ENCODE measurements around the gene GPC5. TPM values are rescaled to one million over a fixed set of nuclear protein-coding genes. Genes with fewer than 3 reads are reported as not detected.

Gene GPC5
- total RNA-seq, 3 donors from 2014 or later = 0.51 to 1.2 TPM; not detected in 1

DNA sequence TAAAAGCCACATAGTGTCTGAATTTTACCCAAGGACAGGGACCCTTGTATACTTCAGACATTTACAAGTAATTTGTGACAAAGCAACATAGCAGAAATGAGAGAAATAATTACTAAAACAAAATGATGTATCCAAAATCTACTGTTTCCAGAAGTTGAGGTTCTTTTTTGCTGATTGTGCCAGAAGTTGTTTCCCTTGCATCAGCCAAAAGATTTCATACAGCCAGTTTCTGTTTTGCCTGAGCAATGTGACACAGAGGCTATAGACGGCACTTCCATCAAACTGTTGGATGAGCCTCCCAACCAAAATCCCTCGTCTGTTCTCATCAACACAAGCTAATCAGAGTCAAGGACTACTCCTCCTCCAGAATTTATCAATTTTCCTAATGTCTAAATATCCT is 915.0 kb downstream of the GPC5 start:
- no peak for ATAC-seq
- intact Hi-C loops (cut with DNase I, micrococcal nuclease) = no loop called here
- Histone ChIP-seq H3K4me1 (ENCODE audit: low read depth) (no peaks in the 10 kb centered on the region), H3K36me3 (ENCODE audit: low read depth) (no peaks in the 10 kb centered on the region), H3K9me3 (no peaks in the 10 kb centered on the region), H3K4me3 (no peak overlapping the region)
- TF ChIP-seq, protein P1, sequence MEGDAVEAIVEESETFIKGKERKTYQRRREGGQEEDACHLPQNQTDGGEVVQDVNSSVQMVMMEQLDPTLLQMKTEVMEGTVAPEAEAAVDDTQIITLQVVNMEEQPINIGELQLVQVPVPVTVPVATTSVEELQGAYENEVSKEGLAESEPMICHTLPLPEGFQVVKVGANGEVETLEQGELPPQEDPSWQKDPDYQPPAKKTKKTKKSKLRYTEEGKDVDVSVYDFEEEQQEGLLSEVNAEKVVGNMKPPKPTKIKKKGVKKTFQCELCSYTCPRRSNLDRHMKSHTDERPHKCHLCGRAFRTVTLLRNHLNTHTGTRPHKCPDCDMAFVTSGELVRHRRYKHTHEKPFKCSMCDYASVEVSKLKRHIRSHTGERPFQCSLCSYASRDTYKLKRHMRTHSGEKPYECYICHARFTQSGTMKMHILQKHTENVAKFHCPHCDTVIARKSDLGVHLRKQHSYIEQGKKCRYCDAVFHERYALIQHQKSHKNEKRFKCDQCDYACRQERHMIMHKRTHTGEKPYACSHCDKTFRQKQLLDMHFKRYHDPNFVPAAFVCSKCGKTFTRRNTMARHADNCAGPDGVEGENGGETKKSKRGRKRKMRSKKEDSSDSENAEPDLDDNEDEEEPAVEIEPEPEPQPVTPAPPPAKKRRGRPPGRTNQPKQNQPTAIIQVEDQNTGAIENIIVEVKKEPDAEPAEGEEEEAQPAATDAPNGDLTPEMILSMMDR (IDR thresholded peaks at IDR 0.05) = no peak
- DNase-seq = no peak

DNA sequence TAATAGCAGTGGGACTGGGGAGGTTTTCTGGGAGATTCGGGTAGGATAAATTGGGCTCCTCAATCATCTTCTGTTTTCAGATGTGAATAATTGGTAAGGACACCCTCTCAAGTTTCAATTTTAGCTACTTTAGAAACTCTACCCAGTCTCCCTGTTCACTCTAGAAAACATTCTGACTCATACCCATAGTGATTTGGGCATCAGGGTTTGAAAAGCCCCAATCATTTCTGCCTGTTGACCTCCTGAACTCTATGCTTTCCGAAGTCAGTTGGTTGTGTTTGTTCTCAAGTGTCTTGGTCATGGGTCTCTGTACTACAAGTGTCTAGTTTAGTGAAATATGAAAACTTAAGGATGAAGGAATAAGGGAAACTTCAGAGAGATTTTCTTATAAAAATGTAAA is 916.8 kb downstream of the GPC5 start:
- H3K36me3 ChIP-seq (ENCODE audit: low read depth) = no peaks in the 10 kb centered on the region
- ATAC-seq = no peak
- no peak for DNase-seq
- TF ChIP-seq, protein P1 (IDR thresholded peaks at IDR 0.05) = no peak
- no peaks in the 10 kb centered on the region for H3K4me1 ChIP-seq (ENCODE audit: low read depth)
- no peaks in the 10 kb centered on the region for H3K9me3 ChIP-seq
- H3K4me3 ChIP-seq = no peak overlapping the region
- intact Hi-C loops (cut with DNase I, micrococcal nuclease) = no loop called here

DNA sequence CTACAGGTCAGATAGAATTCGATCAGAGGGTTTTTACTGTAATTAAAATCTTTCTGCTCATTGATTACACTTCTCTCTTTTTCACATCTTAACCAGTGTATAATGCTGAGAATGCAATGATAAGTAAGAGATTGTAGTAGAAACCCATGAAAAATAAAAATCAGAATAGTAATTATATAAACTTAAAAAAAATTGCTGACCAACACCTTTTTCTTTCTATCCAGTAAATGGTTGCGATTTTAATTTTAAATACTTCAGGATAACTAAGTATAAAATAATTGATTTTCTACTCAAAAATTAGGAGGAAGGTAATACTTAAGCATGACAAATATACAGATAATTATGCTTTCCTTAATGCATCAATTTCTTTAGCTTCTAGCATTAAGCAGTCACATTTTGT is 917.6 kb downstream of the GPC5 start:
- no peak for DNase-seq
- Histone ChIP-seq H3K4me3 (no peak overlapping the region), H3K9me3 (no peaks in the 10 kb centered on the region), H3K4me1 (ENCODE audit: low read depth) (no peaks in the 10 kb centered on the region), H3K36me3 (ENCODE audit: low read depth) (no peaks in the 10 kb centered on the region)
- intact Hi-C loops (cut with DNase I, micrococcal nuclease) = no loop called here
- TF ChIP-seq, protein P1 (IDR thresholded peaks at IDR 0.05) = no peak
- no peak for ATAC-seq

DNA sequence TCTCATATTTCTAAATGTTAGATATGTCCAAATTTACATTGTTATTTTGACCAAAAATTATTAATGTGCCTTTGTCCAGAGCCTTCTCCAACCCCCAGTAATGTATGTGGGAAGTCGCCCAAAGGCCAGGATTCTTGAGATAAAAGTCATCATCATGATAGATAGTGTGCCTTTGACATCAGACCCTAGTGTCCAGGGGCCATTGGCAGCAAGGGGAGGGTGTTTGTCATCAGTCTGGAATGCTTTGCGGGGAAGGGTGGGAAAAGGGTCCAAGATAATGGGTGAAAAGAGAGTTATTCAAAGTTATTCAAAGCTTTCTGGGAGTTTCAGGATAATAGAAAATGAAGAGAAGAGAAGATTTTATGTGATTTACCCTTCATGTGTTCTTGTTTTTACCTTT is 918.6 kb downstream of the GPC5 start:
- TF ChIP-seq, protein P1 (IDR thresholded peaks at IDR 0.05) = no peak
- ATAC-seq (no peak), DNase-seq (no peak)
- Histone ChIP-seq H3K9me3 (no peaks in the 10 kb centered on the region), H3K4me1 (ENCODE audit: low read depth) (no peaks in the 10 kb centered on the region), H3K4me3 (no peak overlapping the region), H3K36me3 (ENCODE audit: low read depth) (no peaks in the 10 kb centered on the region)
- intact Hi-C loops (cut with DNase I, micrococcal nuclease) = no loop called here

DNA sequence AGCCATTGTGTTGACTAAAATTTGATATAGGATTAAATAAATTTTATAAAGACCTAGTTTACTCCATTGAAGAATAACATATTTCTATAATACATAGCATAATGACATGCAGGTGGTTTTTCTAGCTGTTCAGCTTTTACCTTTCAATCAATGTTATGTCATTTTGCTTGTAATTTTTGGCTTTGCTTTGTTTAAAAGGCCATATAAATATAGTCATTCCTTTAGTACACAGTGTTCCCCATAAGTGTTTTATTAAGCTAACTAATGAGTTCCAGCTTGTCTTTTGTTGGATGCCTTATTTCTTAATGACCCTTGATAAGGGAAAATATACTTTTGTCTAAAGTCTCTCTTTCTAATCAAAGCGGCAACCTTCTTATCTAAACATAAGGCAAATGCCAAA is 921.9 kb downstream of the GPC5 start:
- DNase-seq = no peak
- H3K9me3 ChIP-seq = no peaks in the 10 kb centered on the region
- H3K36me3 ChIP-seq (ENCODE audit: low read depth) = no peaks in the 10 kb centered on the region
- no peak overlapping the region for H3K4me3 ChIP-seq
- no peak for ATAC-seq
- intact Hi-C loops (cut with DNase I, micrococcal nuclease) = no loop called here
- TF ChIP-seq, protein P1 (IDR thresholded peaks at IDR 0.05) = no peak
- no peaks in the 10 kb centered on the region for H3K4me1 ChIP-seq (ENCODE audit: low read depth)

DNA sequence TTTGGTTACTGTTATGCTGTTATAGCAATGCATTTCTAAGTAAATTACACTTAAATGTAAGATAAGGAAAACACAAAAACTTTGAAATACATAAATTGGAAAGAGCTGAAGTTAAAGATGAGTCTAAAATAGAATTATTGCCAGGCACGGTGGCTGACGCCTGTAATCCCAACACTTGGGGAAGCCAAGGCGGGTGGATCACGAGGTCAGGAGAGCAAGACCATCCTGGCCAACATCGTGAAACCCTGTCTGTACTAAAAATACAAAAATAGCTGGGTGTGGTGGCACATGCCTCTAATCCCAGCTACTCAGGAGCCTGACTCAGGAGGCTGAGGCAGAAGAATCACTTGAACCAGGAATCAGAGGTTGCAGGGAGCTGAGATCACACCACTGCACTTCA is 922.8 kb downstream of the GPC5 start:
- ATAC-seq (no peak), DNase-seq (no peak)
- Histone ChIP-seq H3K9me3 (no peaks in the 10 kb centered on the region), H3K36me3 (ENCODE audit: low read depth) (no peaks in the 10 kb centered on the region), H3K4me3 (no peak overlapping the region), H3K4me1 (ENCODE audit: low read depth) (no peaks in the 10 kb centered on the region)
- intact Hi-C loops (cut with DNase I, micrococcal nuclease) = no loop called here
- TF ChIP-seq, protein P1 (IDR thresholded peaks at IDR 0.05) = no peak

Measured in mucosa of descending colon (tissue), 3 donors.